MM.1S (cell line): ENCODE data around the gene PLA2G15.

ENCODE experiments used
- DNase-seq: peaks from one replicate; pipeline ENCODE4 v3.0.0-alpha.2; 2015
- H2AFZ ChIP-seq: fragments of 300-600 bp; sonication (generic); 2 replicates; pipeline ENCODE4 v1.6.0; 2016; ENCODE audit warnings: antibody characterized with exemption, low read length
- H3F3A ChIP-seq: fragments of 300-600 bp; sonication (generic); 2 replicates; pipeline ENCODE4 v1.6.1; 2016; ENCODE audit warnings: mild to moderate bottlenecking, antibody characterized with exemption, low read length, moderate library complexity, mixed read lengths; ENCODE audit not compliant: insufficient read depth
- H3K27ac ChIP-seq: fragments of 300-600 bp; sonication (generic); 2 replicates; pipeline ENCODE4 v1.5.1; 2016; ENCODE audit warnings: mild to moderate bottlenecking, low read length
- H3K27me3 ChIP-seq: fragments of 300-600 bp; sonication (generic); replicated peaks from 2 replicates; pipeline ENCODE4 v1.6.0; 2016; ENCODE audit warnings: low read length; ENCODE audit not compliant: insufficient read depth
- H3K36me3 ChIP-seq: fragments of 300-600 bp; sonication (generic); replicated peaks from 2 replicates; pipeline ENCODE4 v1.6.1; 2016; ENCODE audit warnings: mild to moderate bottlenecking, low read length, mixed read lengths; ENCODE audit not compliant: insufficient read depth
- H3K4me1 ChIP-seq: fragments of 300-600 bp; sonication (generic); 2 replicates; pipeline ENCODE4 v1.6.1; 2016; ENCODE audit warnings: low read length, mixed read lengths
- H3K4me2 ChIP-seq: fragments of 300-600 bp; sonication (generic); 2 replicates; pipeline ENCODE4 v1.6.0; 2016; ENCODE audit warnings: low read depth, low read length
- H3K4me3 ChIP-seq: fragments of 300-600 bp; sonication (generic); 2 replicates; pipeline ENCODE4 v1.5.1; 2016; ENCODE audit warnings: low read length, mixed read lengths
- H3K79me2 ChIP-seq: fragments of 300-600 bp; sonication (generic); 2 replicates; pipeline ENCODE4 v1.6.1; 2016; ENCODE audit warnings: mixed run types, low read length, mixed read lengths
- H3K9ac ChIP-seq: fragments of 300-600 bp; sonication (generic); 2 replicates; pipeline ENCODE4 v1.6.1; 2016; ENCODE audit warnings: low read length, mixed read lengths
- H3K9me2 ChIP-seq: fragments of 300-600 bp; sonication (generic); replicated peaks from 2 replicates; pipeline ENCODE4 v1.6.1; 2016; ENCODE audit warnings: mild to moderate bottlenecking, low read length, mixed read lengths; ENCODE audit not compliant: insufficient read depth
- H3K9me3 ChIP-seq: fragments of 300-600 bp; sonication (generic); replicated peaks from 2 replicates; pipeline ENCODE4 v1.6.1; 2016; ENCODE audit warnings: mild to moderate bottlenecking, low read length, mixed read lengths; ENCODE audit not compliant: insufficient read depth
- H4K20me1 ChIP-seq: fragments of 300-600 bp; sonication (generic); 2 replicates; pipeline ENCODE4 v1.6.1; 2016; ENCODE audit warnings: mild to moderate bottlenecking, low read length, moderate library complexity, mixed read lengths; ENCODE audit not compliant: insufficient read depth
- EZH2 ChIP-seq: fragments of 300-600 bp; sonication (generic); optimal IDR thresholded peaks from 2 replicates; pipeline ENCODE3; 2017; ENCODE audit warnings: low read depth, mild to moderate bottlenecking, antibody characterized with exemption, low read length, mixed read lengths
- EZH2phosphoT487 ChIP-seq: fragments of 300-600 bp; sonication (generic); IDR thresholded peaks from 2 replicates; pipeline ENCODE4 v1.6.1; 2018; ENCODE audit warnings: antibody characterized with exemption, low read length
- TF ChIP-seq, protein P1 (sequence below): fragments of 300-600 bp; sonication (generic); IDR thresholded peaks from 2 replicates; pipeline ENCODE4 v1.5.1; 2016; ENCODE audit warnings: antibody characterized with exemption, low read length, mixed read lengths

The PLA2G15 gene

GRCh38 chr16:68230176-68230571 lies 15.0 kb upstream of the PLA2G15 start:
- DNase-seq: no peak
- H4K20me1 ChIP-seq: no peaks in the 10 kb centered on the region
- H3K27ac ChIP-seq: no peak overlapping the region
- peaks cover 14% of the 10 kb centered on the region for H3F3A ChIP-seq
- H3K9me2 ChIP-seq: no peaks in the 10 kb centered on the region
- H3K27me3 ChIP-seq: no peaks in the 10 kb centered on the region
- H2AFZ ChIP-seq: no peak overlapping the region
- no peak overlapping the region for H3K4me2 ChIP-seq
- H3K36me3 ChIP-seq: no peaks in the 10 kb centered on the region
- H3K4me1 ChIP-seq: peaks cover 15% of the 10 kb centered on the region
- no peak overlapping the region for H3K4me3 ChIP-seq
- no peak overlapping the region for H3K9ac ChIP-seq
- H3K79me2 ChIP-seq: no peaks in the 10 kb centered on the region
- H3K9me3 ChIP-seq: no peaks in the 10 kb centered on the region
- no peak for TF ChIP-seq EZH2
- no peak for TF ChIP-seq EZH2phosphoT487
- TF ChIP-seq, protein P1, sequence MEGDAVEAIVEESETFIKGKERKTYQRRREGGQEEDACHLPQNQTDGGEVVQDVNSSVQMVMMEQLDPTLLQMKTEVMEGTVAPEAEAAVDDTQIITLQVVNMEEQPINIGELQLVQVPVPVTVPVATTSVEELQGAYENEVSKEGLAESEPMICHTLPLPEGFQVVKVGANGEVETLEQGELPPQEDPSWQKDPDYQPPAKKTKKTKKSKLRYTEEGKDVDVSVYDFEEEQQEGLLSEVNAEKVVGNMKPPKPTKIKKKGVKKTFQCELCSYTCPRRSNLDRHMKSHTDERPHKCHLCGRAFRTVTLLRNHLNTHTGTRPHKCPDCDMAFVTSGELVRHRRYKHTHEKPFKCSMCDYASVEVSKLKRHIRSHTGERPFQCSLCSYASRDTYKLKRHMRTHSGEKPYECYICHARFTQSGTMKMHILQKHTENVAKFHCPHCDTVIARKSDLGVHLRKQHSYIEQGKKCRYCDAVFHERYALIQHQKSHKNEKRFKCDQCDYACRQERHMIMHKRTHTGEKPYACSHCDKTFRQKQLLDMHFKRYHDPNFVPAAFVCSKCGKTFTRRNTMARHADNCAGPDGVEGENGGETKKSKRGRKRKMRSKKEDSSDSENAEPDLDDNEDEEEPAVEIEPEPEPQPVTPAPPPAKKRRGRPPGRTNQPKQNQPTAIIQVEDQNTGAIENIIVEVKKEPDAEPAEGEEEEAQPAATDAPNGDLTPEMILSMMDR: no peak

- Histone ChIP-seq H3K9ac (no peak overlapping the region), H3K9me2 (no peaks in the 10 kb centered on the region), H3K9me3 (no peaks in the 10 kb centered on the region), H3F3A (peaks cover 14% of the 10 kb centered on the region), H3K4me3 (no peak overlapping the region), H3K27ac (no peak overlapping the region), H3K36me3 (no peaks in the 10 kb centered on the region), H3K4me1 (peaks cover 15% of the 10 kb centered on the region), H3K4me2 (no peak overlapping the region), H3K27me3 (no peaks in the 10 kb centered on the region), H2AFZ (no peak overlapping the region), H4K20me1 (no peaks in the 10 kb centered on the region), H3K79me2 (no peaks in the 10 kb centered on the region)
- TF ChIP-seq EZH2phosphoT487: no peak
- TF ChIP-seq, protein P1: no peak
- TF ChIP-seq EZH2: no peak
- no peak for DNase-seq
Measured at GRCh38 chr16:68230956-68231355, 14.2 kb upstream of the PLA2G15 start.

GRCh38 chr16:68231384-68232136 lies 13.6 kb upstream of the PLA2G15 start:
- H3K9me3 ChIP-seq: no peaks in the 10 kb centered on the region
- H3K9ac ChIP-seq: no peak overlapping the region
- no peak overlapping the region for H3K27ac ChIP-seq
- H2AFZ ChIP-seq: no peak overlapping the region
- H3K9me2 ChIP-seq: no peaks in the 10 kb centered on the region
- H3K4me1 ChIP-seq: peaks cover 17% of the 10 kb centered on the region
- H3K36me3 ChIP-seq: no peaks in the 10 kb centered on the region
- H4K20me1 ChIP-seq: no peaks in the 10 kb centered on the region
- no peaks in the 10 kb centered on the region for H3K27me3 ChIP-seq
- H3K4me2 ChIP-seq: no peak overlapping the region
- H3K4me3 ChIP-seq: no peak overlapping the region
- H3F3A ChIP-seq: peaks cover 14% of the 10 kb centered on the region
- DNase-seq: no peak
- no peaks in the 10 kb centered on the region for H3K79me2 ChIP-seq
- TF ChIP-seq EZH2phosphoT487: no peak
- TF ChIP-seq, protein P1: no peak
- no peak for TF ChIP-seq EZH2
